GM12878 (cell line): Measurements from ENCODE around the gene TACR2. TPM values are rescaled to one million over a fixed set of nuclear protein-coding genes. Genes with fewer than 3 reads are reported as not detected.

Experiments
- CREB1 ChIP-seq: IDR thresholded peaks from 2 replicates; pipeline ENCODE4 v1.6.1; 2012; ENCODE audit warnings: low read depth, mild to moderate bottlenecking, inconsistent platforms
- JUNB ChIP-seq: IDR thresholded peaks from 2 replicates; pipeline ENCODE4 v1.6.1; 2016; ENCODE audit warnings: antibody characterized with exemption, mild to moderate bottlenecking
- RELA ChIP-seq: fragments of 450-650 bp; IDR thresholded peaks from 2 replicates; pipeline ENCODE4 v1.8.0; 2014; ENCODE audit warnings: borderline replicate concordance; ENCODE audit not compliant: partially characterized antibody
- polyA plus RNA-seq, 11 experiments: library from polyadenylated mRNA; depleted of rRNA in 4 of 11; unstranded in 6 of 11; stranded (reverse) in 5 of 11; fragments of >200 nt; fragmentation: Nextera tagmentation in 4 of 11; fragmentation: Illumina TruSeq in 1 of 11; extraction: Ambion mirVana in 4 of 11; extraction: Trizol in 1 of 11; gene quantifications; 1 replicate in 1 of 11; 2 replicates in 10 of 11; pipeline versions ENCODE4 v1.2.1 to v1.2.3, GENCODE V29; 2011 to 2016; ENCODE audit warnings: inconsistent platforms in 2 of 11, missing spikeins in 2 of 11, low read depth in 1 of 11
- total RNA-seq, 4 experiments: library from RNA; depleted of rRNA in 3 of 4; stranded (reverse); fragments of >200 nt in 3 of 4; fragmentation: Illumina TruSeq in 1 of 4; extraction: Trizol in 1 of 4; gene quantifications; 2 replicates each; pipeline versions ENCODE4 v1.2.1 to v1.2.3, GENCODE V29; 2013 to 2021
- TF ChIP-seq, protein P1 (sequence below): IDR thresholded peaks from 2 replicates; pipeline ENCODE4 v1.6.1; 2011; ENCODE audit warnings: borderline replicate concordance, low read depth, mild to moderate bottlenecking, moderate library complexity, low read length; ENCODE audit not compliant: insufficient read depth, poor library complexity, severe bottlenecking
- TF ChIP-seq, protein P2 (sequence below): fragments of 450-650 bp; IDR thresholded peaks from 2 replicates; pipeline ENCODE4 v1.6.1; 2017; ENCODE audit warnings: mild to moderate bottlenecking, low read depth, inconsistent platforms; ENCODE audit not compliant: poor library complexity, severe bottlenecking
- TF ChIP-seq, protein P3 (sequence below): fragments of 450-650 bp; IDR thresholded peaks from 2 replicates; pipeline ENCODE4 v1.6.1; 2016; ENCODE audit warnings: mild to moderate bottlenecking
- TF ChIP-seq, protein P4 (sequence below): IDR thresholded peaks from 2 replicates; pipeline ENCODE4 v1.6.1; 2011; ENCODE audit warnings: borderline replicate concordance, low read depth, mild to moderate bottlenecking, moderate library complexity, mixed read lengths, low read length; ENCODE audit not compliant: insufficient read depth; ENCODE audit errors: extremely low read length
- TF ChIP-seq, protein P5 (sequence below): IDR thresholded peaks from 2 replicates; pipeline ENCODE4 v1.6.1; 2012; ENCODE audit warnings: improper control_type of control experiment, low read depth, low read length; ENCODE audit not compliant: insufficient replicate concordance

The TACR2 gene
- total and polyA plus RNA-seq, 10 of the 15 experiments (the other 5 are each of a cell fraction or from before 2014, with no cell fraction given) = 0.11 TPM; not detected in 9

DNA sequence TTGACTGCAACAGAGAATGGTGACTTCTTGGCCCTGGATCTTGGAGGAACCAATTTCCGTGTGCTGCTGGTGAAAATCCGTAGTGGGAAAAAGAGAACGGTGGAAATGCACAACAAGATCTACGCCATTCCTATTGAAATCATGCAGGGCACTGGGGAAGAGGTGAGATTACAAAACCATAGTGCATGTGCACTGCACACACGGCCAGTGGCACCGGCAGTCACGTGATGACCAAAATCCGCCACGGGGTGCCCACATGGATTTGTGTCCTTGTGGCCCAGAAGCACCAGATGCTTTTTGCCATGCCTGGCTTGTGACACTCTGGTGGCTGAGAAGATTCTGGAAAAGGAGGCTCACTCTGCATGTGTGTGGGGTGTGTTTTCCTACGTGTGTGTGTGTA is 32.4 kb downstream of the TACR2 start (continued):
- TF ChIP-seq, protein P1, sequence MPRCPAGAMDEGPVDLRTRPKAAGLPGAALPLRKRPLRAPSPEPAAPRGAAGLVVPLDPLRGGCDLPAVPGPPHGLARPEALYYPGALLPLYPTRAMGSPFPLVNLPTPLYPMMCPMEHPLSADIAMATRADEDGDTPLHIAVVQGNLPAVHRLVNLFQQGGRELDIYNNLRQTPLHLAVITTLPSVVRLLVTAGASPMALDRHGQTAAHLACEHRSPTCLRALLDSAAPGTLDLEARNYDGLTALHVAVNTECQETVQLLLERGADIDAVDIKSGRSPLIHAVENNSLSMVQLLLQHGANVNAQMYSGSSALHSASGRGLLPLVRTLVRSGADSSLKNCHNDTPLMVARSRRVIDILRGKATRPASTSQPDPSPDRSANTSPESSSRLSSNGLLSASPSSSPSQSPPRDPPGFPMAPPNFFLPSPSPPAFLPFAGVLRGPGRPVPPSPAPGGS = no peak
- TF ChIP-seq JUNB (no peak), CREB1 (no peak), RELA (no peak)
- TF ChIP-seq, protein P2, sequence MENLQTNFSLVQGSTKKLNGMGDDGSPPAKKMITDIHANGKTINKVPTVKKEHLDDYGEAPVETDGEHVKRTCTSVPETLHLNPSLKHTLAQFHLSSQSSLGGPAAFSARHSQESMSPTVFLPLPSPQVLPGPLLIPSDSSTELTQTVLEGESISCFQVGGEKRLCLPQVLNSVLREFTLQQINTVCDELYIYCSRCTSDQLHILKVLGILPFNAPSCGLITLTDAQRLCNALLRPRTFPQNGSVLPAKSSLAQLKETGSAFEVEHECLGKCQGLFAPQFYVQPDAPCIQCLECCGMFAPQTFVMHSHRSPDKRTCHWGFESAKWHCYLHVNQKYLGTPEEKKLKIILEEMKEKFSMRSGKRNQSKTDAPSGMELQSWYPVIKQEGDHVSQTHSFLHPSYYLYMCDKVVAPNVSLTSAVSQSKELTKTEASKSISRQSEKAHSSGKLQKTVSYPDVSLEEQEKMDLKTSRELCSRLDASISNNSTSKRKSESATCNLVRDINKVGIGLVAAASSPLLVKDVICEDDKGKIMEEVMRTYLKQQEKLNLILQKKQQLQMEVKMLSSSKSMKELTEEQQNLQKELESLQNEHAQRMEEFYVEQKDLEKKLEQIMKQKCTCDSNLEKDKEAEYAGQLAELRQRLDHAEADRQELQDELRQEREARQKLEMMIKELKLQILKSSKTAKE = no peak
- TF ChIP-seq, protein P3, sequence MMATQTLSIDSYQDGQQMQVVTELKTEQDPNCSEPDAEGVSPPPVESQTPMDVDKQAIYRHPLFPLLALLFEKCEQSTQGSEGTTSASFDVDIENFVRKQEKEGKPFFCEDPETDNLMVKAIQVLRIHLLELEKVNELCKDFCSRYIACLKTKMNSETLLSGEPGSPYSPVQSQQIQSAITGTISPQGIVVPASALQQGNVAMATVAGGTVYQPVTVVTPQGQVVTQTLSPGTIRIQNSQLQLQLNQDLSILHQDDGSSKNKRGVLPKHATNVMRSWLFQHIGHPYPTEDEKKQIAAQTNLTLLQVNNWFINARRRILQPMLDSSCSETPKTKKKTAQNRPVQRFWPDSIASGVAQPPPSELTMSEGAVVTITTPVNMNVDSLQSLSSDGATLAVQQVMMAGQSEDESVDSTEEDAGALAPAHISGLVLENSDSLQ = no peak
- TF ChIP-seq, protein P4, sequence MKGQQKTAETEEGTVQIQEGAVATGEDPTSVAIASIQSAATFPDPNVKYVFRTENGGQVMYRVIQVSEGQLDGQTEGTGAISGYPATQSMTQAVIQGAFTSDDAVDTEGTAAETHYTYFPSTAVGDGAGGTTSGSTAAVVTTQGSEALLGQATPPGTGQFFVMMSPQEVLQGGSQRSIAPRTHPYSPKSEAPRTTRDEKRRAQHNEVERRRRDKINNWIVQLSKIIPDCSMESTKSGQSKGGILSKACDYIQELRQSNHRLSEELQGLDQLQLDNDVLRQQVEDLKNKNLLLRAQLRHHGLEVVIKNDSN = no peak
- TF ChIP-seq, protein P5, sequence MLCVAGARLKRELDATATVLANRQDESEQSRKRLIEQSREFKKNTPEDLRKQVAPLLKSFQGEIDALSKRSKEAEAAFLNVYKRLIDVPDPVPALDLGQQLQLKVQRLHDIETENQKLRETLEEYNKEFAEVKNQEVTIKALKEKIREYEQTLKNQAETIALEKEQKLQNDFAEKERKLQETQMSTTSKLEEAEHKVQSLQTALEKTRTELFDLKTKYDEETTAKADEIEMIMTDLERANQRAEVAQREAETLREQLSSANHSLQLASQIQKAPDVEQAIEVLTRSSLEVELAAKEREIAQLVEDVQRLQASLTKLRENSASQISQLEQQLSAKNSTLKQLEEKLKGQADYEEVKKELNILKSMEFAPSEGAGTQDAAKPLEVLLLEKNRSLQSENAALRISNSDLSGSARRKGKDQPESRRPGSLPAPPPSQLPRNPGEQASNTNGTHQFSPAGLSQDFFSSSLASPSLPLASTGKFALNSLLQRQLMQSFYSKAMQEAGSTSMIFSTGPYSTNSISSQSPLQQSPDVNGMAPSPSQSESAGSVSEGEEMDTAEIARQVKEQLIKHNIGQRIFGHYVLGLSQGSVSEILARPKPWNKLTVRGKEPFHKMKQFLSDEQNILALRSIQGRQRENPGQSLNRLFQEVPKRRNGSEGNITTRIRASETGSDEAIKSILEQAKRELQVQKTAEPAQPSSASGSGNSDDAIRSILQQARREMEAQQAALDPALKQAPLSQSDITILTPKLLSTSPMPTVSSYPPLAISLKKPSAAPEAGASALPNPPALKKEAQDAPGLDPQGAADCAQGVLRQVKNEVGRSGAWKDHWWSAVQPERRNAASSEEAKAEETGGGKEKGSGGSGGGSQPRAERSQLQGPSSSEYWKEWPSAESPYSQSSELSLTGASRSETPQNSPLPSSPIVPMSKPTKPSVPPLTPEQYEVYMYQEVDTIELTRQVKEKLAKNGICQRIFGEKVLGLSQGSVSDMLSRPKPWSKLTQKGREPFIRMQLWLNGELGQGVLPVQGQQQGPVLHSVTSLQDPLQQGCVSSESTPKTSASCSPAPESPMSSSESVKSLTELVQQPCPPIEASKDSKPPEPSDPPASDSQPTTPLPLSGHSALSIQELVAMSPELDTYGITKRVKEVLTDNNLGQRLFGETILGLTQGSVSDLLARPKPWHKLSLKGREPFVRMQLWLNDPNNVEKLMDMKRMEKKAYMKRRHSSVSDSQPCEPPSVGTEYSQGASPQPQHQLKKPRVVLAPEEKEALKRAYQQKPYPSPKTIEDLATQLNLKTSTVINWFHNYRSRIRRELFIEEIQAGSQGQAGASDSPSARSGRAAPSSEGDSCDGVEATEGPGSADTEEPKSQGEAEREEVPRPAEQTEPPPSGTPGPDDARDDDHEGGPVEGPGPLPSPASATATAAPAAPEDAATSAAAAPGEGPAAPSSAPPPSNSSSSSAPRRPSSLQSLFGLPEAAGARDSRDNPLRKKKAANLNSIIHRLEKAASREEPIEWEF = no peak
